HCT116 (cell line): ENCODE measurements around the gene ZNF451. TPM values are rescaled to one million over a fixed set of nuclear protein-coding genes. Genes with fewer than 3 reads are reported as not detected.

Experiments
- ATAC-seq: fragments of 200-7000 bp; cut with Tn5 transposase; 2 replicates; pipeline ENCODE4 v1.9.1; 2020; ENCODE audit warnings: mild to moderate bottlenecking, moderate library complexity
- BruUV-seq: library from RNA; stranded (reverse); fragments of 400-500 nt; replicated peaks from 2 replicates; lab custom pipeline; 2021; lab: Mats Ljungman, UMichigan
- CTCF ChIA-PET: fragments of 300-600 bp; sonication (Branson Sonifier 250); formaldehyde crosslinking; loops from one replicate; lab custom pipeline; 2021; ENCODE audit warnings: antibody characterized with exemption; lab: Charles Lee
- POLR2A ChIA-PET: fragments of 300-600, 350-600 bp; sonication (Branson Sonifier 250); formaldehyde crosslinking; loops from one replicate; lab custom pipeline; 2021; ENCODE audit warnings: antibody characterized with exemption; lab: Charles Lee
- RAD21 ChIA-PET, 2 experiments: fragments of 300-600 bp; sonication (Branson Sonifier 250); formaldehyde crosslinking; loops; one replicate each; lab custom pipeline; 2023; ENCODE audit warnings: low total read pairs in 2 of 2; ENCODE audit not compliant: uncharacterized antibody in 2 of 2, unreplicated experiment in 2 of 2, low non-redundant PET in 1 of 2; lab: Charles Lee
- DNase-seq: peaks from one replicate; pipeline ENCODE4 v3.0.0-alpha.2; 2010; ENCODE audit warnings: low read depth, low spot score
- H2AFZ ChIP-seq: fragments of 200-600 bp; shearing (Covaris generic), sonication (generic); 2 replicates; pipeline ENCODE4 v1.6.1; 2017; ENCODE audit warnings: low read depth, mixed run types, mixed read lengths, antibody characterized with exemption, low read length; ENCODE audit not compliant: poor library complexity, severe bottlenecking
- H3K27ac ChIP-seq: 2 replicates; pipeline ENCODE4 v1.5.1; 2012; ENCODE audit warnings: low read depth, low read length
- H3K27me3 ChIP-seq: fragments of 200-600 bp; sonication (generic); 2 replicates; pipeline ENCODE4 v1.6.1; 2016; ENCODE audit warnings: mixed run types, low read length, mixed read lengths; ENCODE audit not compliant: insufficient read depth
- H3K36me3 ChIP-seq, 2 experiments: fragments of 200-500 bp in 1 of 2; fragments of 200-600 bp in 1 of 2; sonication (Bioruptor generic) in 1 of 2; sonication (generic) in 1 of 2; 2 replicates each; pipeline versions ENCODE4 v1.5.1 to v1.6.1; 2014 to 2016; ENCODE audit warnings: low read length in 2 of 2, inconsistent platforms in 1 of 2, mixed read lengths in 1 of 2, mixed run types in 1 of 2; ENCODE audit not compliant: insufficient read depth in 2 of 2, control insufficient read depth in 1 of 2
- H3K4me1 ChIP-seq, 2 experiments: fragments of 200-600 bp in 1 of 2; sonication (generic) in 1 of 2; 2 replicates each; pipeline versions ENCODE4 v1.5.1 to v1.6.1; 2012 to 2017; ENCODE audit warnings: low read length in 2 of 2, inconsistent platforms in 1 of 2, mild to moderate bottlenecking in 1 of 2, mixed read lengths in 1 of 2, mixed run types in 1 of 2, moderate library complexity in 1 of 2; ENCODE audit not compliant: insufficient read depth in 2 of 2, control insufficient read depth in 1 of 2
- H3K4me2 ChIP-seq: fragments of 200-600 bp; sonication (generic); 2 replicates; pipeline ENCODE4 v1.6.1; 2017; ENCODE audit warnings: mixed run types, low read length, mixed read lengths
- H3K4me3 ChIP-seq, 2 experiments: fragments of 200-600 bp in 1 of 2; sonication (generic) in 1 of 2; replicated peaks in 1 of 2; 2 replicates each; pipeline ENCODE4 v1.5.1; 2011 to 2016; ENCODE audit warnings: low read length in 2 of 2, control low read depth in 1 of 2, low read depth in 1 of 2, mild to moderate bottlenecking in 1 of 2, mixed read lengths in 1 of 2, mixed run types in 1 of 2
- H3K79me2 ChIP-seq: fragments of 200-600 bp; sonication (generic); 2 replicates; pipeline ENCODE4 v1.6.1; 2017; ENCODE audit warnings: mild to moderate bottlenecking, mixed run types, low read length, moderate library complexity, mixed read lengths; ENCODE audit not compliant: insufficient read depth
- H3K9ac ChIP-seq: fragments of 200-600 bp; sonication (generic); 2 replicates; pipeline ENCODE4 v1.6.1; 2016; ENCODE audit warnings: low read length, mixed read lengths
- H3K9me2 ChIP-seq: fragments of 200-600 bp; sonication (generic), shearing (Covaris generic); 2 replicates; pipeline ENCODE4 v1.6.1; 2017; ENCODE audit warnings: mixed run types, mild to moderate bottlenecking, moderate library complexity; ENCODE audit not compliant: insufficient read depth
- H3K9me3 ChIP-seq, 2 experiments: fragments of 200-500 bp in 1 of 2; fragments of 200-600 bp in 1 of 2; sonication (Bioruptor generic) in 1 of 2; sonication (generic) in 1 of 2; 2 replicates each; pipeline ENCODE4 v1.6.1; 2014 to 2017; ENCODE audit warnings: low read length in 2 of 2, mixed read lengths in 2 of 2, inconsistent platforms in 1 of 2, low read depth in 1 of 2, mild to moderate bottlenecking in 1 of 2, mixed run types in 1 of 2, moderate library complexity in 1 of 2; ENCODE audit not compliant: control insufficient read depth in 1 of 2, insufficient read depth in 1 of 2
- H4K20me1 ChIP-seq: fragments of 200-600 bp; sonication (generic), shearing (Covaris generic); 2 replicates; pipeline ENCODE4 v1.6.1; 2017; ENCODE audit warnings: mixed run types, mild to moderate bottlenecking, moderate library complexity; ENCODE audit not compliant: insufficient read depth
- ATF3 ChIP-seq: IDR thresholded peaks from 2 replicates; pipeline ENCODE4 v1.6.1; 2012
- CBX3 ChIP-seq: IDR thresholded peaks from 2 replicates; pipeline ENCODE4 v1.6.1; 2012; ENCODE audit warnings: low read depth
- CEBPB ChIP-seq: IDR thresholded peaks from 2 replicates; pipeline ENCODE4 v1.6.1; 2012; ENCODE audit warnings: low read depth
- CTCF ChIP-seq, 3 experiments: fragments of 200-600 bp in 1 of 3; sonication (generic) in 1 of 3; IDR thresholded peaks in 2 of 3; conservative IDR thresholded peaks in 1 of 3; 2 replicates each; pipeline ENCODE4 v1.5.1; 2012 to 2017; ENCODE audit warnings: low read depth in 2 of 3, low read length in 2 of 3, antibody characterized with exemption in 1 of 3, borderline replicate concordance in 1 of 3, control low read depth in 1 of 3, mild to moderate bottlenecking in 1 of 3, mixed read lengths in 1 of 3, mixed run types in 1 of 3, moderate library complexity in 1 of 3; ENCODE audit not compliant: insufficient read depth in 1 of 3
- EGR1 ChIP-seq: IDR thresholded peaks from 2 replicates; pipeline ENCODE4 v1.6.1; 2012; ENCODE audit warnings: low read depth
- ELF1 ChIP-seq: IDR thresholded peaks from 2 replicates; pipeline ENCODE4 v1.6.1; 2012; ENCODE audit warnings: low read depth, borderline replicate concordance
- EZH2phosphoT487 ChIP-seq: fragments of 200-600 bp; IDR thresholded peaks from 2 replicates; pipeline ENCODE4 v1.6.1; 2018; ENCODE audit warnings: antibody characterized with exemption, borderline replicate concordance
- FOSL1 ChIP-seq: IDR thresholded peaks from 2 replicates; pipeline ENCODE4 v1.6.1; 2012; ENCODE audit warnings: low read depth
- JUND ChIP-seq: IDR thresholded peaks from 2 replicates; pipeline ENCODE4 v1.6.1; 2012
- MAX ChIP-seq: IDR thresholded peaks from 2 replicates; pipeline ENCODE4 v1.6.1; 2012
- POLR2A ChIP-seq: IDR thresholded peaks from 2 replicates; pipeline ENCODE4 v1.7.0; 2011; ENCODE audit warnings: borderline replicate concordance; ENCODE audit not compliant: insufficient read depth, insufficient read length; ENCODE audit errors: extremely low read depth
- POLR2AphosphoS5 ChIP-seq: IDR thresholded peaks from 2 replicates; pipeline ENCODE4 v1.6.1; 2011; ENCODE audit warnings: mild to moderate bottlenecking, low read depth, low read length, moderate library complexity
- RAD21 ChIP-seq: IDR thresholded peaks from 2 replicates; pipeline ENCODE4 v1.6.1; 2012; ENCODE audit warnings: low read depth, mild to moderate bottlenecking
- REST ChIP-seq: IDR thresholded peaks from 2 replicates; pipeline ENCODE4 v1.6.1; 2012; ENCODE audit warnings: low read depth
- SP1 ChIP-seq: IDR thresholded peaks from 2 replicates; pipeline ENCODE4 v1.6.1; 2012; ENCODE audit warnings: low read depth
- SRF ChIP-seq: IDR thresholded peaks from 2 replicates; pipeline ENCODE4 v1.6.1; 2012; ENCODE audit warnings: low read depth
- TCF7L2 ChIP-seq: IDR thresholded peaks from 2 replicates; pipeline ENCODE4 v1.7.0; 2011; ENCODE audit warnings: borderline replicate concordance, inconsistent platforms; ENCODE audit not compliant: insufficient read depth, insufficient read length; ENCODE audit errors: extremely low read depth
- YY1 ChIP-seq: IDR thresholded peaks from 2 replicates; pipeline ENCODE4 v1.6.1; 2011; ENCODE audit warnings: low read length, low read depth, moderate library complexity, mild to moderate bottlenecking; ENCODE audit not compliant: insufficient replicate concordance; ENCODE audit errors: extremely low read depth
- ZBTB33 ChIP-seq: IDR thresholded peaks from 2 replicates; pipeline ENCODE4 v1.6.1; 2011; ENCODE audit warnings: mild to moderate bottlenecking, low read length, moderate library complexity; ENCODE audit not compliant: insufficient replicate concordance; ENCODE audit errors: extremely low read depth
- intact Hi-C: fragments of 100-400 bp; cut with micrococcal nuclease; formaldehyde crosslinking; loops from 2 replicates; pipeline ENCODE4 v1.10.0; 2022
- total RNA-seq: library from RNA; stranded (reverse); gene quantifications from one replicate; pipeline ENCODE4 v1.2.1, GENCODE V29; 2021; ENCODE audit not compliant: unreplicated experiment

ZNF451 gene
- total RNA-seq, 1 experiment from 2014 or later = 49.1 TPM

- ChIA-PET POLR2A (interaction anchor here (1.6 kb wide), 1 partner anchor 9 kb away, joined by 4 read pairs; the partner anchor contains the start of gene BAG2), CTCF (no interaction called here), RAD21 (no interaction called here)
- H3K4me1 ChIP-seq = no peaks in the 10 kb centered on the region
- H3K27me3 ChIP-seq = no peaks in the 10 kb centered on the region
- no TSS peak for BruUV-seq
- H3K9me2 ChIP-seq = no peaks in the 10 kb centered on the region
- TF ChIP-seq POLR2AphosphoS5 (no peak), YY1 (no peak), SP1 (no peak), ELF1 (no peak), CEBPB (no peak), CBX3 (no peak), POLR2A (no peak), REST (no peak), SRF (no peak), CTCF (IDR thresholded peaks at IDR 0.05 in 2 of 3, conservative IDR thresholded peaks at IDR 0.05 in 1 of 3; ENCODE audit: borderline replicate concordance in 1 of 3, insufficient read depth in 1 of 3, low read depth in 2 of 3, low read length in 2 of 3) (no peak), FOSL1 (no peak), EGR1 (no peak), MAX (no peak), ATF3 (no peak), RAD21 (no peak), EZH2phosphoT487 (no peak), ZBTB33 (no peak), TCF7L2 (no peak), JUND (no peak)
- no peaks in the 10 kb centered on the region for H3K79me2 ChIP-seq
- H3K4me3 ChIP-seq = no peak overlapping the region
- H2AFZ ChIP-seq = no peak overlapping the region
- DNase-seq = no peak
- no peak overlapping the region for H3K9ac ChIP-seq
- no peak overlapping the region for H3K27ac ChIP-seq
- peaks cover 4 to 12% of the 10 kb centered on the region in 2 experiments; a peak in 2 of 4 replicates for H3K9me3 ChIP-seq
- H3K36me3 ChIP-seq = peaks cover 3 to 22% of the 10 kb centered on the region in 2 experiments; a peak in 2 of 4 replicates
- ATAC-seq = no peak
- no peak overlapping the region for H3K4me2 ChIP-seq
- intact Hi-C loops = no loop called here
- H4K20me1 ChIP-seq = no peaks in the 10 kb centered on the region
These were observed 72.5 kb downstream of the ZNF451 start for GRCh38 chr6:57162516-57162915.
